Fibroblast of the aortic adventitia (primary cell): ENCODE results near the gene PSMB11. TPM values are rescaled to one million over a fixed set of nuclear protein-coding genes. Genes with fewer than 3 reads are reported as not detected.

Experiments
- DNase-seq: peaks from one replicate; pipeline ENCODE4 v3.0.0-alpha.2; 2010; ENCODE audit warnings: low read depth
- H3K4me3 ChIP-seq: 2 replicates; pipeline ENCODE4 v1.5.1; 2011; ENCODE audit warnings: low read depth, mild to moderate bottlenecking, control low read depth, low read length, moderate library complexity
- total RNA-seq: library from RNA; depleted of rRNA; stranded (reverse); fragments of >200 nt; gene quantifications from 2 replicates; pipeline ENCODE4 v1.2.3, GENCODE V29; 2012; ENCODE audit warnings: low replicate concordance
- TF ChIP-seq, protein P1 (sequence below): IDR thresholded peaks from 2 replicates; pipeline ENCODE4 v1.5.1; 2011; ENCODE audit warnings: mild to moderate bottlenecking, low read length, control low read depth, inconsistent platforms; ENCODE audit not compliant: insufficient read depth

The PSMB11 gene
- total RNA-seq, 1 donor, result not detected

DNA sequence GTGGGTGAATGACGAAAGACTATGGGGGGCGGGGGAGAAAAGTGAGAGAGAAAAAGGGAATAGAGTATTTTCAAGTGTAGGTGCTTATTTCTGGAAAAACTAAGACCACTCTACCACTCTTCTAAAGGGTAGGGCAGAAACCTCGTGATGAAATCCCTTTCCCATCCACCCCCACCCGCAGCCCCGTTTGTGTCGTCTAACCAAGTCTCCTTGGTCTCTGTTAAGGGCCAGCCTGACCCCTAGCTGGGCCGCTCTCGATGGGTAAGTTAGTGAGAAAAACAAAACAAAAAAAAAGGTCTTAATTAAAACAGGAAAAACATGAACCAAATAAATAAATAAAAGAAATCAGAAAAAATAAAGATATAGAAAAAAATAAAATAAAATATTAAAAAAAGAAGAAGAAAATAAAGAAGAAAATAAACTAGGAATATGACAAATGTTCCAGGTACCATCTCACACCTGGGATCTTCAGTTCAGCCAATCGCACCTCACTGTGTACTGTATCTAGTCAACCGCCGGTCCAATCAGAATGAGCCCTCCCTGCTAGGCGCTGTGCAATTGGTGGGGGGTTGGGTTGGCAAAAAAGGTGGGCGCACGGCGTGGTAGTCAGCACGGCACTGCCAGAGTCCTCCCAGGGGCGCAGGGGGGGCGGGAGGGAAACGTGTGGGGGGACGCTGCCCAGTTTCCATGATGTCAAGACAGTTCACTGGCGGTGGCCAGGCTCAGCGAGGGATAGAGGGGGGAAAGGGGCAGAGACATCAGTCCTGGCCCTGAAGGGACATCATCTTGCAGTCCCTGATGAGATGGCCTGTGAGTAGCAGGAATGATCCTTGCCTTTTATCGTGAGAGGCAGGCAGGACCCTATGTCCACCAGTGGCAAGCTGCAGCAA, 25.1 kb downstream of the PSMB11 start:
- no peak for DNase-seq
- no peak overlapping the region for H3K4me3 ChIP-seq
- TF ChIP-seq, protein P1, sequence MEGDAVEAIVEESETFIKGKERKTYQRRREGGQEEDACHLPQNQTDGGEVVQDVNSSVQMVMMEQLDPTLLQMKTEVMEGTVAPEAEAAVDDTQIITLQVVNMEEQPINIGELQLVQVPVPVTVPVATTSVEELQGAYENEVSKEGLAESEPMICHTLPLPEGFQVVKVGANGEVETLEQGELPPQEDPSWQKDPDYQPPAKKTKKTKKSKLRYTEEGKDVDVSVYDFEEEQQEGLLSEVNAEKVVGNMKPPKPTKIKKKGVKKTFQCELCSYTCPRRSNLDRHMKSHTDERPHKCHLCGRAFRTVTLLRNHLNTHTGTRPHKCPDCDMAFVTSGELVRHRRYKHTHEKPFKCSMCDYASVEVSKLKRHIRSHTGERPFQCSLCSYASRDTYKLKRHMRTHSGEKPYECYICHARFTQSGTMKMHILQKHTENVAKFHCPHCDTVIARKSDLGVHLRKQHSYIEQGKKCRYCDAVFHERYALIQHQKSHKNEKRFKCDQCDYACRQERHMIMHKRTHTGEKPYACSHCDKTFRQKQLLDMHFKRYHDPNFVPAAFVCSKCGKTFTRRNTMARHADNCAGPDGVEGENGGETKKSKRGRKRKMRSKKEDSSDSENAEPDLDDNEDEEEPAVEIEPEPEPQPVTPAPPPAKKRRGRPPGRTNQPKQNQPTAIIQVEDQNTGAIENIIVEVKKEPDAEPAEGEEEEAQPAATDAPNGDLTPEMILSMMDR, result no peak

DNA sequence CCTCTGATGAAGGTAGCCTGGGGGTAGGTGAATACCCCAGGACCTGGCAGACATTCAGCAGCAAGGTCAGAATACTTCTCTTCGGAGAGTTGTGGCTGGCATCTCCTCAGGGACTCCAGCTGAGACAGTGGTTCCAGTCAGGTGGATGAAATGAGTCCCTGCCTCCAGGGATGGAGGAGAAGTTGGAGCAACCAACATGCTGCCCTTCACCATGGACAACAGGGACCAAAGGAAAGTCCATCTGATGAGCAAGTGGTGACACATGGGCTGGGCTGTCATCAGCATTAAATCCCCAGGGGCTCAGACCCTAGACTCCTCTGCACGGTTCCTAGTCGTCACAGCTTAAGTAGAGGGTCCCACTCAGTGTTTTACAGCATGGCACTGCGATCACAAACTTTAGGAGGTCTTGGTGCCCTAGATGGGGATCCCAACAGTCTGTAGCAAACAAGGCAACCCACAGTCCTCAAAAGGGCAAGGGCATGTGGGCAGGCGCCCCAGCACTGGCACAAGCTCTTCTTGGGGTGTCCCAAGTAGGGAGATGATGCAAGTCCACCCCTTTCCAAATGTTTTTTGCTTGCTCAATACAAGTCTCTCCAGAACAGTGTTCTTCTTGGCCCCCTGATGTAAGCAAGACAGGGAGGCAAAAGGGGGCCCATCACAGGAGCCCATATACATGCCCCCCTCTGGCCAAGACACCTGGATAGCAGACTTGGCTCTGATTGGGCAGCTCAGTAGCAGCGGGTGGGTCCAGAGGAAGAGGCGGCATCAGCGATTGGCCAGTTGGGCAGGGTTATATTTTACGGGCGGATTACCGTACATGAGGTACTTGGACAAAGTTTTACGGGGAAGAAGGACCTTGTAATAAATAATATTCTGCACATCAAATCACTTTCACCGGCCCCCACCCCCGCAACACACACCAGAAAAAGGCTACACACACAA, 26.1 kb downstream of the PSMB11 start:
- peak overlapping the region; percentile 38 for H3K4me3 ChIP-seq
- DNase-seq, result no peak
- TF ChIP-seq, protein P1, result no peak

DNA sequence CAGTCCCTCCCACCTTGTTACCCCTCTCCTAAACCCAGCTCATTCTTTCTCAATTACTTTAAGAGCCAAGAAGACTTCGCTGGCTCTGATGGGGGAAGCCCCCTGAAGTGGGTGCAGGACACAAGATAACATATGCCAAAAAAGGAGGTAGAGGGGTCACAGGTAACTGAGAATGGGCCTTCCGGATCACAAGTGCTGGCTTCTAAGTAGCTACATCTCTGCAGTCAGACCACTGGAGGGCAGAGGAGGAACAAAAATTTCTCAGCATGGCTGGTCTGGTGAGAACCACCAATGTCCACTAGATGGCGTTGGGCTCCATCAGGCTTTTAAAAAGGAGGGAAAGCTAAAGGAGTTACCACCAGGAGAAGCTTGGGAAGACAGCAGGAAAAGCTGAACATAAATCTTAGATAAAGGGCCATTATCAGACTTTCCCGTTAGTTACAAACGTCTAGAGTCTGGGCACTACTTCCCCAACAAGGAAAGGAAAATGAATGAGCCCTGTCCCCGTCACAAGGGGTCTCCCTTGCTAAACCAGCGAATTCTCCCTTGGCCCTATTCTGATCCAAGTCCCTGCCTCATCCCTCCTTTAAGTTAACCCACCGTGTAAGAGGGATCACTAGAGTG, 26.9 kb downstream of the PSMB11 start:
- TF ChIP-seq, protein P1, result peak; percentile 98
- peak; percentile 96 for DNase-seq
- H3K4me3 ChIP-seq, result peak overlapping the region; percentile 38

DNA sequence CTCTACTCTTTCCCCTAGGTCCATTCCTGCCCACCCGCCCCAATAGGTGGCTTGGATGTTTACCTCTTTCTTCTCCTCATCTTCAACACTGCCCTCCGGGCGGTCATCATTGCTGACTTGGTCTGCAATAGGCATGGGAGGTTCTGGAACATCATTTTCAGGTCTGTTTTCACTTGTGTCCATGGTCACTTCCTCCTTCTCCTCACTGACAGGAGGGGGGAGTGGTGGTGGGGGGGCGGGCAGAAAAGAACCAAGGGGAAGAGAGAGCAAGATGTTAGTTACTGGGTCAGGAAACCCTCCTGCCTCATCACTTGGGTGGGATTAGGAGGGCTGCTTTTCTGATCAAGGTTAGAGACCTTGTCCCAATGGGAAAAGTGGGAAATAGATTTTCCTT, 27.4 kb downstream of the PSMB11 start:
- DNase-seq, result no peak
- TF ChIP-seq, protein P1, result no peak
- H3K4me3 ChIP-seq, result peak overlapping the region; percentile 13

DNA sequence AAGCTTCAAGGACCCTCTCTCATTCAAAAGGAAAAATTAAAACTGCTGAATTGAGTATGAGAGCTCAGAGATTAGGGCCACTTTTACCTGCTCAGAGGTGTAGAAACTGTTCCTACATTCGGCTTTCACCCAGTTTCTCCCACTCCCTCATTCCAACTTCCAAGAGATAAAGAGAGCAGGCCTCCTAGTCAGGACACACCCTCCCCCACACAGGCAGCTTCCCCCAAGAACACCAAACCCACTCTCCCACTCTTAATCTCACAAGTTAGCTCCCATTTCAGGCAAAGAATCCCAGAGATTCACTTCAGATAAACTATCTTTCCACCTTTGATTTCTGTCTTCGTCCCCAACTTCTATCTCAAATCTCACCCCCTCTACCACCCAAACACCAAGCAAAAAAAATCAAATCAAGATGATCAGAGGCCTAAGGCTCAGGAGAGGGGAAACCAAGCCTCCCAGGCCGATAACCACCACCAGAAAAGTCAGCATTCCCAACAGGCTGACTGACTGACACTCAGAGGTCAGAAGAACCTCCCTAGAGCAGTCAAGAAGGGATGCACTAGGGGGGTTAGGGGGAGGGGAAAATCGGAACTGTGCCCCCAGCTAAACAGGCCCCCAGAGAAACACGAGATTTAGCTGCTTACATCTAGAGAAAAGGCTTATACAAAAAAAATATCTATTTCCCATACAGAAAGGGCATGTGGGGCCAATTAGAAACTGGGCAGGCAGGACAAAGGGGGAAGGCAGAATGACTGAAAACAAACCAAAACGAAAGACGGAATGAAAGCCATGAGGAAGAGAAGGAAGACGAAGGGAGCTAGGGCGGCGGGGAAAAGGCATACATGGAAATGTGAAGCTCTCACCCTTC, 28.5 kb downstream of the PSMB11 start:
- DNase-seq, result no peak
- TF ChIP-seq, protein P1, result no peak
- peak overlapping the region; percentile 75 for H3K4me3 ChIP-seq
